SK-N-SH treated with all-trans-retinoic acid at 6 μM for 48 hours (cell line): ENCODE data around the gene NDN.
A peak's percentile ranks its signal among the peaks of the same experiment; 100 is the strongest.

Experiments
- ATAC-seq: fragments of 200-7000 bp; cut with Tn5 transposase; 3 replicates; pipeline ENCODE4 v1.9.1; 2020; ENCODE audit warnings: mild to moderate bottlenecking, moderate library complexity
- ARNTL ChIP-seq: fragments of 450-650 bp; formaldehyde crosslinking; IDR thresholded peaks from 2 replicates; pipeline ENCODE4 v1.5.0; 2020; ENCODE audit warnings: low read depth, mild to moderate bottlenecking, moderate library complexity, borderline replicate concordance
- BACH2 ChIP-seq: fragments of 250-450 bp; sonication (Bioruptor Pico); IDR thresholded peaks from 2 replicates; pipeline ENCODE4 v1.9.0; 2021; ENCODE audit warnings: mild to moderate bottlenecking, borderline replicate concordance
- CSDC2 ChIP-seq: fragments of 250-450 bp; sonication (Bioruptor Pico); IDR thresholded peaks from 2 replicates; pipeline ENCODE4 v1.5.0; 2020; ENCODE audit warnings: mild to moderate bottlenecking, moderate library complexity
- ISL1 ChIP-seq: fragments of 250-450 bp; sonication (Bioruptor Pico); IDR thresholded peaks from 2 replicates; pipeline ENCODE4 v2.1.2; 2022; ENCODE audit warnings: mild to moderate bottlenecking, moderate library complexity
- PPARA ChIP-seq: fragments of 250-450 bp; sonication (Bioruptor Pico); IDR thresholded peaks from 2 replicates; pipeline ENCODE4 v1.5.0; 2020; ENCODE audit warnings: mild to moderate bottlenecking, borderline replicate concordance
- SNAI2 ChIP-seq: fragments of 250-450 bp; sonication (Bioruptor Pico); IDR thresholded peaks from 2 replicates; pipeline ENCODE4 v1.5.0; 2020; ENCODE audit warnings: mild to moderate bottlenecking, moderate library complexity
- TOX ChIP-seq: fragments of 250-450 bp; sonication (Bioruptor Pico); IDR thresholded peaks from 2 replicates; pipeline ENCODE4 v1.8.0; 2021; ENCODE audit warnings: mild to moderate bottlenecking, moderate library complexity, borderline replicate concordance
- ZC3H10 ChIP-seq: fragments of 250-450 bp; sonication (Bioruptor Pico); IDR thresholded peaks from 2 replicates; pipeline ENCODE4 v1.5.1; 2021; ENCODE audit warnings: mild to moderate bottlenecking, moderate library complexity
- ZFP3 ChIP-seq: fragments of 250-450 bp; sonication (Bioruptor Pico); IDR thresholded peaks from 2 replicates; pipeline ENCODE4 v1.5.0; 2020; ENCODE audit warnings: mild to moderate bottlenecking, moderate library complexity
- ZFP30 ChIP-seq: fragments of 450-650 bp; formaldehyde crosslinking; IDR thresholded peaks from 2 replicates; pipeline ENCODE4 v1.5.0; 2022; ENCODE audit warnings: mild to moderate bottlenecking, moderate library complexity
- ZNF565 ChIP-seq: fragments of 450-650 bp; formaldehyde crosslinking; conservative IDR thresholded peaks from 2 replicates; pipeline ENCODE4 v1.5.0; 2020; ENCODE audit warnings: low read depth, mild to moderate bottlenecking, moderate library complexity
- ZNF70 ChIP-seq: fragments of 450-650 bp; formaldehyde crosslinking; IDR thresholded peaks from 2 replicates; pipeline ENCODE4 v1.5.0; 2020; ENCODE audit warnings: mild to moderate bottlenecking, moderate library complexity
- TF ChIP-seq, protein P1 (sequence below): fragments of 250-450 bp; sonication (Bioruptor Pico); IDR thresholded peaks from 2 replicates; pipeline ENCODE4 v1.5.0; 2020; ENCODE audit warnings: mild to moderate bottlenecking, moderate library complexity
- TF ChIP-seq, protein P2 (sequence below): fragments of 250-450 bp; sonication (Bioruptor Pico); IDR thresholded peaks from 2 replicates; pipeline ENCODE4 v1.8.0; 2020; ENCODE audit warnings: mild to moderate bottlenecking, moderate library complexity, borderline replicate concordance
- TF ChIP-seq, protein P3 (sequence below): fragments of 250-450 bp; sonication (Bioruptor Pico); IDR thresholded peaks from 2 replicates; pipeline ENCODE4 v1.8.0; 2021; ENCODE audit warnings: low read depth, mild to moderate bottlenecking, moderate library complexity, borderline replicate concordance
- TF ChIP-seq, protein P4 (sequence below): fragments of 250-450 bp; sonication (Bioruptor Pico); IDR thresholded peaks from 2 replicates; pipeline ENCODE4 v1.5.1; 2020; ENCODE audit warnings: low read depth, mild to moderate bottlenecking, moderate library complexity
- TF ChIP-seq, protein P5 (sequence below): fragments of 250-450 bp; sonication (Bioruptor Pico); IDR thresholded peaks from 2 replicates; pipeline ENCODE4 v1.5.1; 2021; ENCODE audit warnings: mild to moderate bottlenecking, moderate library complexity

The NDN gene

DNA sequence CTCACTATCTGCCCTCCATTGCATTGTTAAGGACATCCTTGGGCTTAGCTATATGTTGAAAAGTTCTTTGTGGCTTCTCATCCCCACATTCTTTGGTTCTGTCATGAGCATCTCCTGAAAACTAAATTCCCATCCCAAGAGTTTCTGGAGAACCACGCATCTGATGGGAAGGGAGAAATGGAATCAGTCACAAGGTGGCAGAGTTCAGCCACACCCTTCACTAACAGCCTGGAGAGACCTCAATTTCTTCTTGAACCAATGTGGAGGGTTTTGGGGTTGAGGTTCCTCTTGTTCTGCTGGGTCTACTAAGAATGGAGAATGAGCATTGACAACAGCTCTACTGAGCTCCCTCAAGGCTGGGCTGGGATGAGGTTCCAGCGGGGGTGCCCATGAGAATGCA is 23.9 kb downstream of the NDN start:
- TF ChIP-seq ZFP30 (CRISPR knock-in tag) (no peak), ZNF70 (no peak), ARNTL (CRISPR knock-in tag) (no peak), TOX (no peak), PPARA (CRISPR knock-in tag) (no peak), CSDC2 (CRISPR knock-in tag) (no peak)
- TF ChIP-seq, protein P1, sequence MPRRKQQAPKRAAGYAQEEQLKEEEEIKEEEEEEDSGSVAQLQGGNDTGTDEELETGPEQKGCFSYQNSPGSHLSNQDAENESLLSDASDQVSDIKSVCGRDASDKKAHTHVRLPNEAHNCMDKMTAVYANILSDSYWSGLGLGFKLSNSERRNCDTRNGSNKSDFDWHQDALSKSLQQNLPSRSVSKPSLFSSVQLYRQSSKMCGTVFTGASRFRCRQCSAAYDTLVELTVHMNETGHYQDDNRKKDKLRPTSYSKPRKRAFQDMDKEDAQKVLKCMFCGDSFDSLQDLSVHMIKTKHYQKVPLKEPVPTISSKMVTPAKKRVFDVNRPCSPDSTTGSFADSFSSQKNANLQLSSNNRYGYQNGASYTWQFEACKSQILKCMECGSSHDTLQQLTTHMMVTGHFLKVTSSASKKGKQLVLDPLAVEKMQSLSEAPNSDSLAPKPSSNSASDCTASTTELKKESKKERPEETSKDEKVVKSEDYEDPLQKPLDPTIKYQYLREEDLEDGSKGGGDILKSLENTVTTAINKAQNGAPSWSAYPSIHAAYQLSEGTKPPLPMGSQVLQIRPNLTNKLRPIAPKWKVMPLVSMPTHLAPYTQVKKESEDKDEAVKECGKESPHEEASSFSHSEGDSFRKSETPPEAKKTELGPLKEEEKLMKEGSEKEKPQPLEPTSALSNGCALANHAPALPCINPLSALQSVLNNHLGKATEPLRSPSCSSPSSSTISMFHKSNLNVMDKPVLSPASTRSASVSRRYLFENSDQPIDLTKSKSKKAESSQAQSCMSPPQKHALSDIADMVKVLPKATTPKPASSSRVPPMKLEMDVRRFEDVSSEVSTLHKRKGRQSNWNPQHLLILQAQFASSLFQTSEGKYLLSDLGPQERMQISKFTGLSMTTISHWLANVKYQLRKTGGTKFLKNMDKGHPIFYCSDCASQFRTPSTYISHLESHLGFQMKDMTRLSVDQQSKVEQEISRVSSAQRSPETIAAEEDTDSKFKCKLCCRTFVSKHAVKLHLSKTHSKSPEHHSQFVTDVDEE (CRISPR knock-in tag) = no peak
- no peak for ATAC-seq

DNA sequence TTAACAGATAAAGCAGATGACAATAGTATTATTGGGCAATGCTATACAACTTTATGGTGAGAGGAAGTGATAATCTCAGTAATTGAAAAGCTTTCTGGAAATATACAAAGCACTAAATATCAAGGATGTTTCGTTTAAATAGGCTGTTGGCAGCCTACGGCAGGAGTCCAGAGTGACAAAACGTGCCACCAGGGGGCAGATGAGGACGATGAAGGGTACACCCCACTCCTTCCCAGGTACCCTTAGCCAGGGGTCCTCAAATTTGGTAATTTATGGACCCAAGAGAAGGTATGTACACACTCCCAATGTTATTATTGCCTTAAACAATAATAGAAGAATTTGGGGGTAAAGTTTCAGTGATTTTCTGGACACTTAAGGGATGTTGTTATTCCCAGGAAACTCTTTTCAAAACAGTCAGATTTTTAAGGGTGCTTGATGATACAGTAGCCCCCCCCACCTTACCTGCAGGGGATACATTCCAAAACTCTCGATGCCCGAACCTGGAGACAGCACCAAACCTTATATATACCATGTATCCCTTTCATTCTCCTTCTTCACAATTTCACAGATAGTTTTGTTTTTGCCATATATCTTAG is 38.1 kb downstream of the NDN start:
- ATAC-seq = peak; percentile 88
- TF ChIP-seq BACH2 (CRISPR knock-in tag) (no peak), ZC3H10 (CRISPR knock-in tag) (no peak), ARNTL (CRISPR knock-in tag) (no peak)

DNA sequence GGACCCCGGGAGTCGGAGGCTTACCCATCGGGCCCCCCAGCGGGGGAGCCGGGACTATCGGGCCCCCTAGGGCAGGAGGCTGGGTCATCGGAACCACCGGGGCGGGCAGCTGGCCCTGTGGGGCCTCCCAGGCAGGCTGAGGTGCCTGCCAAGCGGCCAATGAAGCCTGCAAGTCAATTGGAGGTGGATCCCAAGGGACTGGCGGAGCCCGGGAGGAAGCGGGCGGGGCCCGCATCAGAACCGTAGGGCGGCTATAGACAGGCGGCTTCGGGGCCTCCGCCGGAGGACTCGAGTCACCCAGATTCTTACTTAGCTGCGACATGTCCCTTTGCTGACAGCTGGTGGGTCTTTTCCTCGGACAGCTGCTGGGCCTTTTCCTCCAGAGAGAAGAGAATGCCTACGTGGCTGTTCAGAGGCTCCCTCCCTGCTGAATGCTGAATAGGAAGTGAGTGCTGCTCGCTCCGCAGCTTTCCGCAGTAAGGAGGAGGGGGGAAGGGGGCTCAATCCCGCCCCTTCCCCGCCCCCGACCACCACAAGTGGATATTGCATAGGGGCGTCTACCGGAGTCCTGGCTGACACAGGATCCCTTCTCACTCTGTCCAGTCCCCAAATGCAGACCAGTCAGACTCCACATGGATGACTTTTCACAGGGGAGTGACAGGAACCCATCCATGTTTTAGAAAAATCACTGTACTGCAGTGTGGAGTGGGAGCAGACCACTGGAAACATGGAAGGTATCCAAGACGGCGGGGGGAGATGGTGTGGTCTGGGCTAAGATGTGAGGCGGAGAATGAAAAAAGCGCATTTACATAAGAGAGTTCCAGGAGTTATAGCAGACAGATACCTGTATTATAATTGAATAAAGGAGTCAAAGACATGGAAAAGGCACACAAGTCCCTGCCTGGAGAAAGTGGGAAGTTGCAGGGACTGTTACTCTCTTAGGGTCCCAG is 39.4 kb downstream of the NDN start, which contains the start of gene MAGEL2:
MAGEL2 (minus strand) TSS at position 447 of the 950 bp plus-strand sequence; CDS start at position 322, 125 bp downstream.
- TF ChIP-seq, protein P2, sequence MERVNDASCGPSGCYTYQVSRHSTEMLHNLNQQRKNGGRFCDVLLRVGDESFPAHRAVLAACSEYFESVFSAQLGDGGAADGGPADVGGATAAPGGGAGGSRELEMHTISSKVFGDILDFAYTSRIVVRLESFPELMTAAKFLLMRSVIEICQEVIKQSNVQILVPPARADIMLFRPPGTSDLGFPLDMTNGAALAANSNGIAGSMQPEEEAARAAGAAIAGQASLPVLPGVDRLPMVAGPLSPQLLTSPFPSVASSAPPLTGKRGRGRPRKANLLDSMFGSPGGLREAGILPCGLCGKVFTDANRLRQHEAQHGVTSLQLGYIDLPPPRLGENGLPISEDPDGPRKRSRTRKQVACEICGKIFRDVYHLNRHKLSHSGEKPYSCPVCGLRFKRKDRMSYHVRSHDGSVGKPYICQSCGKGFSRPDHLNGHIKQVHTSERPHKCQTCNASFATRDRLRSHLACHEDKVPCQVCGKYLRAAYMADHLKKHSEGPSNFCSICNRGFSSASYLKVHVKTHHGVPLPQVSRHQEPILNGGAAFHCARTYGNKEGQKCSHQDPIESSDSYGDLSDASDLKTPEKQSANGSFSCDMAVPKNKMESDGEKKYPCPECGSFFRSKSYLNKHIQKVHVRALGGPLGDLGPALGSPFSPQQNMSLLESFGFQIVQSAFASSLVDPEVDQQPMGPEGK = no peak
- TF ChIP-seq ISL1 (CRISPR knock-in tag) (no peak), CSDC2 (CRISPR knock-in tag) (no peak), ZC3H10 (CRISPR knock-in tag) (no peak)
- TF ChIP-seq, protein P3, sequence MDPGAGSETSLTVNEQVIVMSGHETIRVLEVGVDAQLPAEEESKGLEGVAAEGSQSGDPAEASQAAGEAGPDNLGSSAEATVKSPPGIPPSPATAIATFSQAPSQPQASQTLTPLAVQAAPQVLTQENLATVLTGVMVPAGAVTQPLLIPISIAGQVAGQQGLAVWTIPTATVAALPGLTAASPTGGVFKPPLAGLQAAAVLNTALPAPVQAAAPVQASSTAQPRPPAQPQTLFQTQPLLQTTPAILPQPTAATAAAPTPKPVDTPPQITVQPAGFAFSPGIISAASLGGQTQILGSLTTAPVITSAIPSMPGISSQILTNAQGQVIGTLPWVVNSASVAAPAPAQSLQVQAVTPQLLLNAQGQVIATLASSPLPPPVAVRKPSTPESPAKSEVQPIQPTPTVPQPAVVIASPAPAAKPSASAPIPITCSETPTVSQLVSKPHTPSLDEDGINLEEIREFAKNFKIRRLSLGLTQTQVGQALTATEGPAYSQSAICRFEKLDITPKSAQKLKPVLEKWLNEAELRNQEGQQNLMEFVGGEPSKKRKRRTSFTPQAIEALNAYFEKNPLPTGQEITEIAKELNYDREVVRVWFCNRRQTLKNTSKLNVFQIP (CRISPR knock-in tag) = no peak

DNA sequence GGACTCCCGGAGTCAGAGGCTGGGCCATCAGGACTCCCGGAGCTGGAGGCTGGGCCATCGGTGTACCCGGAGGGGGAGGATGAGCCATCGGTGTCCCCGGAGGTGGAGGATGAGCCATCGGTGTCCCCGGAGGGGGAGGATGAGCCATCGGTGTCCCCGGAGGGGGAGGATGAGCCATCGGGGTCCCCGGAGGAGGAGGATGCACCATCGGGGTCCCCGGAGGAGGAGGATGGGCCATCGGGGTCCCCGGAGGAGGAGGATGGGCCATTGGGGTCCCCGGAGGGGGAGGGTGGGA is 40.2 kb downstream of the NDN start:
- no peak for ATAC-seq
- TF ChIP-seq, protein P2 = no peak
- TF ChIP-seq, protein P4, sequence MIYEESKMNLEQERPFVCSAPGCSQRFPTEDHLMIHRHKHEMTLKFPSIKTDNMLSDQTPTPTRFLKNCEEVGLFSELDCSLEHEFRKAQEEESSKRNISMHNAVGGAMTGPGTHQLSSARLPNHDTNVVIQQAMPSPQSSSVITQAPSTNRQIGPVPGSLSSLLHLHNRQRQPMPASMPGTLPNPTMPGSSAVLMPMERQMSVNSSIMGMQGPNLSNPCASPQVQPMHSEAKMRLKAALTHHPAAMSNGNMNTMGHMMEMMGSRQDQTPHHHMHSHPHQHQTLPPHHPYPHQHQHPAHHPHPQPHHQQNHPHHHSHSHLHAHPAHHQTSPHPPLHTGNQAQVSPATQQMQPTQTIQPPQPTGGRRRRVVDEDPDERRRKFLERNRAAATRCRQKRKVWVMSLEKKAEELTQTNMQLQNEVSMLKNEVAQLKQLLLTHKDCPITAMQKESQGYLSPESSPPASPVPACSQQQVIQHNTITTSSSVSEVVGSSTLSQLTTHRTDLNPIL (CRISPR knock-in tag) = no peak
- TF ChIP-seq SNAI2 (CRISPR knock-in tag) (no peak), PPARA (CRISPR knock-in tag) (no peak), ZFP30 (CRISPR knock-in tag) (no peak), ZFP3 (no peak), ZNF565 (CRISPR knock-in tag) (no peak), ARNTL (CRISPR knock-in tag) (no peak), CSDC2 (CRISPR knock-in tag) (no peak)
- TF ChIP-seq, protein P3 (CRISPR knock-in tag) = no peak
- TF ChIP-seq, protein P5, sequence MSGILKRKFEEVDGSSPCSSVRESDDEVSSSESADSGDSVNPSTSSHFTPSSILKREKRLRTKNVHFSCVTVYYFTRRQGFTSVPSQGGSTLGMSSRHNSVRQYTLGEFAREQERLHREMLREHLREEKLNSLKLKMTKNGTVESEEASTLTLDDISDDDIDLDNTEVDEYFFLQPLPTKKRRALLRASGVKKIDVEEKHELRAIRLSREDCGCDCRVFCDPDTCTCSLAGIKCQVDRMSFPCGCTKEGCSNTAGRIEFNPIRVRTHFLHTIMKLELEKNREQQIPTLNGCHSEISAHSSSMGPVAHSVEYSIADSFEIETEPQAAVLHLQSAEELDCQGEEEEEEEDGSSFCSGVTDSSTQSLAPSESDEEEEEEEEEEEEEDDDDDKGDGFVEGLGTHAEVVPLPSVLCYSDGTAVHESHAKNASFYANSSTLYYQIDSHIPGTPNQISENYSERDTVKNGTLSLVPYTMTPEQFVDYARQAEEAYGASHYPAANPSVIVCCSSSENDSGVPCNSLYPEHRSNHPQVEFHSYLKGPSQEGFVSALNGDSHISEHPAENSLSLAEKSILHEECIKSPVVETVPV = no peak

More for the DNA sequence above, 39.4 kb downstream of the NDN start, which contains the start of gene MAGEL2:
- ATAC-seq = peak; percentile 43
